Measurements from ENCODE around the gene POU6F2. TPM values are rescaled to one million over a fixed set of nuclear protein-coding genes. Genes with fewer than 3 reads are reported as not detected.

POU6F2 gene
- polyA plus RNA-seq, 4 donors: 0.16 TPM; not detected in 3

GRCh38 chr7:39095875-39096619 is 118.3 kb downstream of the POU6F2 start:
- H3K27me3 ChIP-seq (ENCODE audit: control insufficient read depth in 3 of 3, insufficient read depth in 3 of 3, low read length in 3 of 3): no peaks in the 10 kb centered on the region

GRCh38 chr7:39098506-39098905 is 120.8 kb downstream of the POU6F2 start:
- no peak for FAIRE-seq
- Histone ChIP-seq H3K9me3 (ENCODE audit: control insufficient read depth in 2 of 2, insufficient read depth in 1 of 2, low read depth in 1 of 2, low read length in 1 of 2) (no peaks in the 10 kb centered on the region), H3K27ac (ENCODE audit: low read depth in 1 of 3, low read length in 2 of 3) (no peak overlapping the region), H3K36me3 (ENCODE audit: control insufficient read depth in 3 of 3, insufficient read depth in 2 of 3, low read depth in 1 of 3, low read length in 3 of 3) (no peaks in the 10 kb centered on the region), H3K27me3 (ENCODE audit: control insufficient read depth in 3 of 3, insufficient read depth in 3 of 3, low read length in 3 of 3) (no peaks in the 10 kb centered on the region), H3K4me1 (ENCODE audit: control insufficient read depth in 3 of 3, insufficient read depth in 2 of 3, low read depth in 1 of 3, low read length in 2 of 3) (no peaks in the 10 kb centered on the region), H3K4me3 (ENCODE audit: low read depth in 1 of 3, low read length in 3 of 3) (no peak overlapping the region)
- WGBS, 3 donors: 82 to 87% (median 86%) methylated on average over 3 of the region's 3 CpGs
- DNase-seq: no peak

More at GRCh38 chr7:39095875-39096619, 118.3 kb downstream of the POU6F2 start:
- WGBS, 3 donors: 55 to 67% (median 67%) methylated on average over 7 of the region's 7 CpGs
- H3K4me1 ChIP-seq (ENCODE audit: control insufficient read depth in 3 of 3, insufficient read depth in 2 of 3, low read depth in 1 of 3, low read length in 2 of 3): no peaks in the 10 kb centered on the region
- no peak overlapping the region for H3K4me3 ChIP-seq (ENCODE audit: low read depth in 1 of 3, low read length in 3 of 3)
- no peaks in the 10 kb centered on the region for H3K9me3 ChIP-seq (ENCODE audit: control insufficient read depth in 2 of 2, insufficient read depth in 1 of 2, low read depth in 1 of 2, low read length in 1 of 2)
- no peak for DNase-seq
- no peak for FAIRE-seq
- H3K27ac ChIP-seq (ENCODE audit: low read depth in 1 of 3, low read length in 2 of 3): no peak overlapping the region
- H3K36me3 ChIP-seq (ENCODE audit: control insufficient read depth in 3 of 3, insufficient read depth in 2 of 3, low read depth in 1 of 3, low read length in 3 of 3): no peaks in the 10 kb centered on the region

GRCh38 chr7:39099146-39099545 is 121.4 kb downstream of the POU6F2 start:
- 88 to 94% (median 92%) methylated on average over 3 of the region's 3 CpGs for WGBS, 3 donors
- DNase-seq: no peak
- peaks cover 0 to 3% (median 0%) of the 10 kb centered on the region in 3 donors for H3K27me3 ChIP-seq (ENCODE audit: control insufficient read depth in 3 of 3, insufficient read depth in 3 of 3, low read length in 3 of 3)
- H3K4me1 ChIP-seq (ENCODE audit: control insufficient read depth in 3 of 3, insufficient read depth in 2 of 3, low read depth in 1 of 3, low read length in 2 of 3): no peaks in the 10 kb centered on the region
- no peaks in the 10 kb centered on the region for H3K9me3 ChIP-seq (ENCODE audit: control insufficient read depth in 2 of 2, insufficient read depth in 1 of 2, low read depth in 1 of 2, low read length in 1 of 2)
- no peak for FAIRE-seq
- no peak overlapping the region for H3K4me3 ChIP-seq (ENCODE audit: low read depth in 1 of 3, low read length in 3 of 3)
- no peaks in the 10 kb centered on the region for H3K36me3 ChIP-seq (ENCODE audit: control insufficient read depth in 3 of 3, insufficient read depth in 2 of 3, low read depth in 1 of 3, low read length in 3 of 3)
- no peak overlapping the region for H3K27ac ChIP-seq (ENCODE audit: low read depth in 1 of 3, low read length in 2 of 3)

GRCh38 chr7:39100270-39100669 is 122.6 kb downstream of the POU6F2 start:
- Histone ChIP-seq H3K4me1 (ENCODE audit: control insufficient read depth in 3 of 3, insufficient read depth in 2 of 3, low read depth in 1 of 3, low read length in 2 of 3) (no peaks in the 10 kb centered on the region), H3K36me3 (ENCODE audit: control insufficient read depth in 3 of 3, insufficient read depth in 2 of 3, low read depth in 1 of 3, low read length in 3 of 3) (no peaks in the 10 kb centered on the region), H3K4me3 (ENCODE audit: low read depth in 1 of 3, low read length in 3 of 3) (no peak overlapping the region), H3K27me3 (ENCODE audit: control insufficient read depth in 3 of 3, insufficient read depth in 3 of 3, low read length in 3 of 3) (peaks cover 0 to 3% (median 0%) of the 10 kb centered on the region in 3 donors), H3K27ac (ENCODE audit: low read depth in 1 of 3, low read length in 2 of 3) (no peak overlapping the region), H3K9me3 (ENCODE audit: control insufficient read depth in 2 of 2, insufficient read depth in 1 of 2, low read depth in 1 of 2, low read length in 1 of 2) (no peaks in the 10 kb centered on the region)
- 85 to 93% (median 87%) methylated on average over 2 of the region's 2 CpGs for WGBS, 3 donors
- DNase-seq: no peak
- FAIRE-seq: no peak

GRCh38 chr7:39102234-39102633 is 124.5 kb downstream of the POU6F2 start:
- H3K27ac ChIP-seq (ENCODE audit: low read depth in 1 of 3, low read length in 2 of 3): no peak overlapping the region
- H3K36me3 ChIP-seq (ENCODE audit: control insufficient read depth in 3 of 3, insufficient read depth in 2 of 3, low read depth in 1 of 3, low read length in 3 of 3): no peaks in the 10 kb centered on the region
- peaks cover 0 to 3% (median 0%) of the 10 kb centered on the region in 3 donors for H3K27me3 ChIP-seq (ENCODE audit: control insufficient read depth in 3 of 3, insufficient read depth in 3 of 3, low read length in 3 of 3)
- FAIRE-seq (no peak), DNase-seq (no peak)
- no peaks in the 10 kb centered on the region for H3K9me3 ChIP-seq (ENCODE audit: control insufficient read depth in 2 of 2, insufficient read depth in 1 of 2, low read depth in 1 of 2, low read length in 1 of 2)
- no peaks in the 10 kb centered on the region for H3K4me1 ChIP-seq (ENCODE audit: control insufficient read depth in 3 of 3, insufficient read depth in 2 of 3, low read depth in 1 of 3, low read length in 2 of 3)
- no peak overlapping the region for H3K4me3 ChIP-seq (ENCODE audit: low read depth in 1 of 3, low read length in 3 of 3)
- 41 to 52% (median 42%) methylated on average over 2 of the region's 2 CpGs for WGBS, 3 donors

- no peak for FAIRE-seq
- no peak for DNase-seq
- no peaks in the 10 kb centered on the region for H3K9me3 ChIP-seq (ENCODE audit: control insufficient read depth in 2 of 2, insufficient read depth in 1 of 2, low read depth in 1 of 2, low read length in 1 of 2)
- H3K27ac ChIP-seq (ENCODE audit: low read depth in 1 of 3, low read length in 2 of 3): no peak overlapping the region
- no peaks in the 10 kb centered on the region for H3K4me1 ChIP-seq (ENCODE audit: control insufficient read depth in 3 of 3, insufficient read depth in 2 of 3, low read depth in 1 of 3, low read length in 2 of 3)
- H3K36me3 ChIP-seq (ENCODE audit: control insufficient read depth in 3 of 3, insufficient read depth in 2 of 3, low read depth in 1 of 3, low read length in 3 of 3): no peaks in the 10 kb centered on the region
- peaks cover 0 to 3% (median 0%) of the 10 kb centered on the region in 3 donors for H3K27me3 ChIP-seq (ENCODE audit: control insufficient read depth in 3 of 3, insufficient read depth in 3 of 3, low read length in 3 of 3)
- H3K4me3 ChIP-seq (ENCODE audit: low read depth in 1 of 3, low read length in 3 of 3): no peak overlapping the region
- 73 to 81% (median 77%) methylated on average over 1 of the region's 1 CpG for WGBS, 3 donors
These were observed 128.0 kb downstream of the POU6F2 start for GRCh38 chr7:39105720-39106119.

- Histone ChIP-seq H3K4me1 (ENCODE audit: control insufficient read depth in 3 of 3, insufficient read depth in 2 of 3, low read depth in 1 of 3, low read length in 2 of 3) (no peaks in the 10 kb centered on the region), H3K27ac (ENCODE audit: low read depth in 1 of 3, low read length in 2 of 3) (no peak overlapping the region), H3K36me3 (ENCODE audit: control insufficient read depth in 3 of 3, insufficient read depth in 2 of 3, low read depth in 1 of 3, low read length in 3 of 3) (no peaks in the 10 kb centered on the region), H3K27me3 (ENCODE audit: control insufficient read depth in 3 of 3, insufficient read depth in 3 of 3, low read length in 3 of 3) (peaks cover 0 to 3% (median 0%) of the 10 kb centered on the region in 3 donors), H3K9me3 (ENCODE audit: control insufficient read depth in 2 of 2, insufficient read depth in 1 of 2, low read depth in 1 of 2, low read length in 1 of 2) (no peaks in the 10 kb centered on the region), H3K4me3 (ENCODE audit: low read depth in 1 of 3, low read length in 3 of 3) (no peak overlapping the region)
- FAIRE-seq (no peak), DNase-seq (no peak)
- WGBS, 3 donors: 58 to 68% (median 64%) methylated on average over 3 of the region's 3 CpGs
These were observed 148.1 kb downstream of the POU6F2 start for GRCh38 chr7:39125846-39126245.

GRCh38 chr7:39127058-39127457 is 149.3 kb downstream of the POU6F2 start:
- 50 to 58% (median 57%) methylated on average over 3 of the region's 3 CpGs for WGBS, 3 donors
- Histone ChIP-seq H3K36me3 (ENCODE audit: control insufficient read depth in 3 of 3, insufficient read depth in 2 of 3, low read depth in 1 of 3, low read length in 3 of 3) (no peaks in the 10 kb centered on the region), H3K4me3 (ENCODE audit: low read depth in 1 of 3, low read length in 3 of 3) (no peak overlapping the region), H3K4me1 (ENCODE audit: control insufficient read depth in 3 of 3, insufficient read depth in 2 of 3, low read depth in 1 of 3, low read length in 2 of 3) (no peaks in the 10 kb centered on the region), H3K27me3 (ENCODE audit: control insufficient read depth in 3 of 3, insufficient read depth in 3 of 3, low read length in 3 of 3) (peaks cover 0 to 4% (median 0%) of the 10 kb centered on the region in 3 donors), H3K27ac (ENCODE audit: low read depth in 1 of 3, low read length in 2 of 3) (no peak overlapping the region), H3K9me3 (ENCODE audit: control insufficient read depth in 2 of 2, insufficient read depth in 1 of 2, low read depth in 1 of 2, low read length in 1 of 2) (no peaks in the 10 kb centered on the region)
- FAIRE-seq (no peak), DNase-seq (no peak)
